GM12878 (cell line): ENCODE measurements around the gene CD209. TPM values are rescaled to one million over a fixed set of nuclear protein-coding genes. Genes with fewer than 3 reads are reported as not detected.

ENCODE experiments used
- ATAC-seq: fragments of 200-7000 bp; cut with Tn5 transposase; 3 replicates; pipeline ENCODE4 v1.9.1; 2020; ENCODE audit warnings: mild to moderate bottlenecking, moderate library complexity
- BruUV-seq: library from RNA; stranded (reverse); fragments of 400-500 nt; replicated peaks from 2 replicates; lab custom pipeline; 2021; lab: Mats Ljungman, UMichigan
- CTCF ChIA-PET: fragments of 300-600 bp; sonication (Branson Sonifier 250); formaldehyde crosslinking; extraction: SDS; loops from one replicate; lab custom pipeline; 2021; ENCODE audit warnings: inconsistent platforms; lab: Yijun Ruan, JAX
- POLR2A ChIA-PET: fragments of 350-600 bp; formaldehyde crosslinking; extraction: SDS; loops from one replicate; lab custom pipeline; 2021; ENCODE audit warnings: inconsistent platforms; lab: Charles Lee
- RAD21 ChIA-PET: fragments of 300-600 bp; sonication (Branson Sonifier 250); formaldehyde crosslinking; loops from one replicate; lab custom pipeline; 2023; ENCODE audit warnings: antibody characterized with exemption; ENCODE audit not compliant: unreplicated experiment; lab: Charles Lee
- SMC1A ChIA-PET: fragments of 300-600 bp; sonication (Branson Sonifier 250); formaldehyde crosslinking; loops from one replicate; lab custom pipeline; 2023; ENCODE audit not compliant: unreplicated experiment, uncharacterized antibody; lab: Charles Lee
- DNase-seq: peaks from one replicate; pipeline ENCODE4 v3.0.0-alpha.2; 2011; ENCODE audit warnings: low read depth, low spot score
- FAIRE-seq: peaks from 3 replicates; lab custom pipeline; 2011; peaks lifted over from hg19 to GRCh38; lab: Jason Lieb, UNC
- H2AFZ ChIP-seq: 2 replicates; pipeline ENCODE4 v1.6.0; 2011; ENCODE audit warnings: low read depth, low read length, control low read depth; ENCODE audit not compliant: control insufficient read depth
- H3K27ac ChIP-seq: 2 replicates; pipeline ENCODE4 v1.5.1; 2011; ENCODE audit warnings: control low read depth; ENCODE audit not compliant: control insufficient read depth, insufficient read depth
- H3K27me3 ChIP-seq, 2 experiments: replicated peaks in 1 of 2; 2 replicates each; pipeline versions ENCODE4 v1.6.0 to v1.6.1; 2011; ENCODE audit warnings: low read length in 1 of 2; ENCODE audit not compliant: control insufficient read depth in 2 of 2, insufficient read depth in 2 of 2
- H3K36me3 ChIP-seq, 2 experiments: 2 replicates each; pipeline ENCODE4 v1.5.1; 2011; ENCODE audit warnings: low read length in 1 of 2; ENCODE audit not compliant: control insufficient read depth in 2 of 2, insufficient read depth in 2 of 2
- H3K4me1 ChIP-seq: 2 replicates; pipeline ENCODE4 v1.6.1; 2011; ENCODE audit warnings: mild to moderate bottlenecking, low read length, moderate library complexity, mixed read lengths; ENCODE audit not compliant: control insufficient read depth, insufficient read depth
- H3K4me2 ChIP-seq: 2 replicates; pipeline ENCODE4 v1.6.0; 2011; ENCODE audit warnings: control low read depth; ENCODE audit not compliant: control insufficient read depth, insufficient read depth
- H3K4me3 ChIP-seq: fragments of 200-600 bp; sonication (generic); 2 replicates; pipeline ENCODE4 v1.5.1; 2016
- H3K79me2 ChIP-seq: 2 replicates; pipeline ENCODE4 v1.6.0; 2011; ENCODE audit warnings: low read length; ENCODE audit not compliant: control insufficient read depth, insufficient read depth
- H3K9ac ChIP-seq: 2 replicates; pipeline ENCODE4 v1.8.0; 2011; ENCODE audit warnings: low read length, control low read depth, mixed read lengths; ENCODE audit not compliant: control insufficient read depth, insufficient read depth
- H3K9me3 ChIP-seq: replicated peaks from 3 replicates; pipeline ENCODE4 v1.5.1; 2011; ENCODE audit warnings: mild to moderate bottlenecking, low read length; ENCODE audit not compliant: control insufficient read depth, insufficient read depth
- H4K20me1 ChIP-seq: 2 replicates; pipeline ENCODE4 v1.6.0; 2011; ENCODE audit not compliant: control insufficient read depth, insufficient read depth
- E4F1 ChIP-seq: fragments of 450-650 bp; IDR thresholded peaks from 2 replicates; pipeline ENCODE4 v1.6.1; 2018; ENCODE audit warnings: borderline replicate concordance, mild to moderate bottlenecking; ENCODE audit not compliant: partially characterized antibody
- EED ChIP-seq: sonication (generic); IDR thresholded peaks from 2 replicates; pipeline ENCODE4 v1.6.1; 2016; ENCODE audit warnings: antibody characterized with exemption, low read depth
- HDGF ChIP-seq: fragments of 450-650 bp; IDR thresholded peaks from 2 replicates; pipeline ENCODE4 v1.6.1; 2016; ENCODE audit warnings: antibody characterized with exemption
- RB1 ChIP-seq: fragments of 450-650 bp; formaldehyde crosslinking; IDR thresholded peaks from 2 replicates; pipeline ENCODE4 v1.6.1; 2017; ENCODE audit warnings: mild to moderate bottlenecking, borderline replicate concordance
- SMAD5 ChIP-seq: IDR thresholded peaks from 2 replicates; pipeline ENCODE4 v1.6.1; 2016; ENCODE audit warnings: antibody characterized with exemption, low read depth
- WGBS: methylation state at CpG from one replicate; pipeline ENCODE4 v1.1.6; 2016; ENCODE audit warnings: low lambda C conversion rate; ENCODE audit not compliant: insufficient replicate concordance, insufficient coverage; ENCODE audit errors: missing lambda C conversion rate; 5-methylcytosine and 5-hydroxymethylcytosine counted together
- in situ Hi-C: fragments of 300-500 bp; cut with MboI; formaldehyde crosslinking; loops from 9 replicates; pipeline ENCODE4 v1.14.3; 2018; ENCODE audit warnings: mixed read lengths
- intact Hi-C: fragments of 100-400 bp; cut with micrococcal nuclease; formaldehyde crosslinking; loops from one replicate; pipeline ENCODE4 v1.14.2; 2022; ENCODE audit not compliant: unreplicated experiment
- polyA plus RNA-seq, 11 experiments: library from polyadenylated mRNA; depleted of rRNA in 4 of 11; unstranded in 6 of 11; stranded (reverse) in 5 of 11; fragments of >200 nt; fragmentation: Nextera tagmentation in 4 of 11; fragmentation: Illumina TruSeq in 1 of 11; extraction: Ambion mirVana in 4 of 11; extraction: Trizol in 1 of 11; gene quantifications; 1 replicate in 1 of 11; 2 replicates in 10 of 11; pipeline versions ENCODE4 v1.2.1 to v1.2.3, GENCODE V29; 2011 to 2016; ENCODE audit warnings: inconsistent platforms in 2 of 11, missing spikeins in 2 of 11, low read depth in 1 of 11
- total RNA-seq, 4 experiments: library from RNA; depleted of rRNA in 3 of 4; stranded (reverse); fragments of >200 nt in 3 of 4; fragmentation: Illumina TruSeq in 1 of 4; extraction: Trizol in 1 of 4; gene quantifications; 2 replicates each; pipeline versions ENCODE4 v1.2.1 to v1.2.3, GENCODE V29; 2013 to 2021
- TF ChIP-seq, protein P1 (sequence below): fragments of 450-650 bp; formaldehyde crosslinking; IDR thresholded peaks from 2 replicates; pipeline ENCODE4 v1.5.0; 2022; ENCODE audit warnings: mild to moderate bottlenecking, missing genetic modification characterization

CD209 gene
- total and polyA plus RNA-seq, 10 of the 15 experiments (the other 5 are each of a cell fraction or from before 2014, with no cell fraction given), result 0.04 to 0.21 (median 0.10) TPM; not detected in 3

GRCh38 chr19:7699003-7699402 is 48.3 kb downstream of the CD209 start:
- peak overlapping the region; percentile 94 for H3K27ac ChIP-seq
- intact Hi-C loops (no loop called here), in situ Hi-C loops (no loop called here)
- H3K9ac ChIP-seq, result peak overlapping the region; percentile 88
- ATAC-seq (no peak), DNase-seq (no peak), FAIRE-seq (no peak)
- ChIA-PET POLR2A (interaction anchor here (0.6 to 2.1 kb wide), 9 partner anchors 8 to 123 kb away, joined by 3 to 11 read pairs (median 4); partner anchors contain the start of gene TRAPPC5), SMC1A (interaction anchor here (0.6 to 5.5 kb wide), 9 partner anchors 9 to 101 kb away, joined by 4 to 26 read pairs (median 4); partner anchors contain the start of gene TRAPPC5), RAD21 (interaction anchor here (0.6 to 2.9 kb wide), 10 partner anchors 8 to 245 kb away, joined by 3 to 19 read pairs (median 4); partner anchors contain the start of genes TIMM44 and TRAPPC5), CTCF (interaction anchor here (0.8 to 5.0 kb wide), 8 partner anchors 8 to 131 kb away, joined by 3 to 32 read pairs (median 4); partner anchors contain the start of gene TRAPPC5)
- H3K27me3 ChIP-seq, result no peaks in the 10 kb centered on the region
- H3K79me2 ChIP-seq, result peaks cover 71% of the 10 kb centered on the region
- no peak overlapping the region for H2AFZ ChIP-seq
- WGBS, result 14% methylated on average over 1 of the region's 2 CpGs
- H3K9me3 ChIP-seq, result no peaks in the 10 kb centered on the region; the same call in 2 of the 3 replicates
- H3K4me2 ChIP-seq, result peak overlapping the region; percentile 97
- TF ChIP-seq SMAD5 (0 out of 2 replicates have a peak, but pooled peaks have one; percentile 17), EED (peak; percentile 29; the same call in 1 of the 2 replicates), RB1 (no peak), HDGF (peak; percentile 30; the same call in 1 of the 2 replicates), E4F1 (no peak)
- TF ChIP-seq, protein P1, sequence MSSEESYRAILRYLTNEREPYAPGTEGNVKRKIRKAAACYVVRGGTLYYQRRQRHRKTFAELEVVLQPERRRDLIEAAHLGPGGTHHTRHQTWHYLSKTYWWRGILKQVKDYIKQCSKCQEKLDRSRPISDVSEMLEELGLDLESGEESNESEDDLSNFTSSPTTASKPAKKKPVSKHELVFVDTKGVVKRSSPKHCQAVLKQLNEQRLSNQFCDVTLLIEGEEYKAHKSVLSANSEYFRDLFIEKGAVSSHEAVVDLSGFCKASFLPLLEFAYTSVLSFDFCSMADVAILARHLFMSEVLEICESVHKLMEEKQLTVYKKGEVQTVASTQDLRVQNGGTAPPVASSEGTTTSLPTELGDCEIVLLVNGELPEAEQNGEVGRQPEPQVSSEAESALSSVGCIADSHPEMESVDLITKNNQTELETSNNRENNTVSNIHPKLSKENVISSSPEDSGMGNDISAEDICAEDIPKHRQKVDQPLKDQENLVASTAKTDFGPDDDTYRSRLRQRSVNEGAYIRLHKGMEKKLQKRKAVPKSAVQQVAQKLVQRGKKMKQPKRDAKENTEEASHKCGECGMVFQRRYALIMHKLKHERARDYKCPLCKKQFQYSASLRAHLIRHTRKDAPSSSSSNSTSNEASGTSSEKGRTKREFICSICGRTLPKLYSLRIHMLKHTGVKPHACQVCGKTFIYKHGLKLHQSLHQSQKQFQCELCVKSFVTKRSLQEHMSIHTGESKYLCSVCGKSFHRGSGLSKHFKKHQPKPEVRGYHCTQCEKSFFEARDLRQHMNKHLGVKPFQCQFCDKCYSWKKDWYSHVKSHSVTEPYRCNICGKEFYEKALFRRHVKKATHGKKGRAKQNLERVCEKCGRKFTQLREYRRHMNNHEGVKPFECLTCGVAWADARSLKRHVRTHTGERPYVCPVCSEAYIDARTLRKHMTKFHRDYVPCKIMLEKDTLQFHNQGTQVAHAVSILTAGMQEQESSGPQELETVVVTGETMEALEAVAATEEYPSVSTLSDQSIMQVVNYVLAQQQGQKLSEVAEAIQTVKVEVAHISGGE (CRISPR knock-in tag), result no peak
- H3K4me3 ChIP-seq, result peak overlapping the region; percentile 100
- TSS peak; percentile 40 for BruUV-seq
- H3K4me1 ChIP-seq, result peaks cover 47% of the 10 kb centered on the region
- H4K20me1 ChIP-seq, result no peaks in the 10 kb centered on the region
- peaks cover 6 to 16% of the 10 kb centered on the region in 2 experiments; a peak in 3 of 4 replicates for H3K36me3 ChIP-seq
